C4-2B (cell line): ENCODE data around the gene H6PD.

Experiments
- CTCF ChIP-seq: fragments of 450-650 bp; conservative IDR thresholded peaks from 2 replicates; pipeline ENCODE4 v1.5.1; 2017; ENCODE audit warnings: mild to moderate bottlenecking
- ZFX ChIP-seq: fragments of 450-650 bp; IDR thresholded peaks from 2 replicates; pipeline ENCODE4 v1.6.1; 2017

- TF ChIP-seq CTCF (no peak), ZFX (no peak)
Observed at GRCh38 chr1:9293241-9293532, 58.6 kb downstream of the H6PD start.
